Loucy (cell line): ENCODE data around the gene SNORC.

Experiments used
- H2AFZ ChIP-seq: fragments of 200-600 bp; sonication (generic); 2 replicates; pipeline ENCODE4 v1.6.0; 2016; ENCODE audit warnings: antibody characterized with exemption, mild to moderate bottlenecking, low read length, moderate library complexity
- H3F3A ChIP-seq: fragments of 200-600 bp; 2 replicates; pipeline ENCODE4 v1.6.0; 2016; ENCODE audit warnings: antibody characterized with exemption, low read depth, mild to moderate bottlenecking
- H3K27me3 ChIP-seq: fragments of 200-600 bp; sonication (generic); 2 replicates; pipeline ENCODE4 v1.6.1; 2014; ENCODE audit warnings: low read length, mild to moderate bottlenecking; ENCODE audit not compliant: insufficient read depth, poor library complexity, severe bottlenecking
- H3K36me3 ChIP-seq: fragments of 200-600 bp; sonication (generic); 2 replicates; pipeline ENCODE4 v1.6.1; 2016; ENCODE audit warnings: low read length; ENCODE audit not compliant: insufficient read depth
- H3K4me1 ChIP-seq: fragments of 200-600 bp; sonication (generic); 2 replicates; pipeline ENCODE4 v1.5.1; 2014; ENCODE audit warnings: low read length, mild to moderate bottlenecking; ENCODE audit not compliant: insufficient read depth, poor library complexity, severe bottlenecking
- H3K4me2 ChIP-seq: fragments of 200-600 bp; sonication (generic); 2 replicates; pipeline ENCODE4 v1.6.0; 2014; ENCODE audit warnings: antibody characterized with exemption, low read length, low read depth, mild to moderate bottlenecking; ENCODE audit not compliant: poor library complexity, severe bottlenecking
- H3K4me3 ChIP-seq: fragments of 200-600 bp; sonication (generic); 2 replicates; pipeline ENCODE4 v1.5.1; 2014; ENCODE audit warnings: low read length, mild to moderate bottlenecking, mixed read lengths; ENCODE audit not compliant: poor library complexity, severe bottlenecking
- H3K79me2 ChIP-seq: fragments of 200-600 bp; sonication (generic); 2 replicates; pipeline ENCODE4 v1.6.1; 2014; ENCODE audit warnings: low read length; ENCODE audit not compliant: insufficient read depth
- H3K9ac ChIP-seq: fragments of 200-600 bp; sonication (generic); 2 replicates; pipeline ENCODE4 v1.6.0; 2014; ENCODE audit warnings: mild to moderate bottlenecking, low read depth, low read length, moderate library complexity; ENCODE audit not compliant: poor library complexity, severe bottlenecking
- H3K9me2 ChIP-seq: fragments of 200-600 bp; sonication (generic); replicated peaks from 2 replicates; pipeline ENCODE4 v1.6.1; 2016; ENCODE audit warnings: low read depth, low read length, mixed read lengths
- H3K9me3 ChIP-seq: fragments of 200-600 bp; sonication (generic); 2 replicates; pipeline ENCODE4 v1.6.1; 2014; ENCODE audit warnings: mild to moderate bottlenecking, antibody characterized with exemption, low read length, low read depth; ENCODE audit not compliant: insufficient read depth
- H4K20me1 ChIP-seq: fragments of 200-600 bp; sonication (generic); 2 replicates; pipeline ENCODE4 v1.6.0; 2014; ENCODE audit warnings: antibody characterized with exemption, low read length, mild to moderate bottlenecking; ENCODE audit not compliant: insufficient read depth, poor library complexity, severe bottlenecking
- EZH2phosphoT487 ChIP-seq: fragments of 200-600 bp; IDR thresholded peaks from 2 replicates; pipeline ENCODE4 v1.6.1; 2018; ENCODE audit warnings: antibody characterized with exemption, mild to moderate bottlenecking, moderate library complexity, borderline replicate concordance
- TF ChIP-seq, protein P1 (sequence below): fragments of 200-600 bp; sonication (generic); conservative IDR thresholded peaks from 2 replicates; pipeline ENCODE4 v1.5.1; 2014; ENCODE audit warnings: mild to moderate bottlenecking, antibody characterized with exemption, low read length

The SNORC gene

DNA sequence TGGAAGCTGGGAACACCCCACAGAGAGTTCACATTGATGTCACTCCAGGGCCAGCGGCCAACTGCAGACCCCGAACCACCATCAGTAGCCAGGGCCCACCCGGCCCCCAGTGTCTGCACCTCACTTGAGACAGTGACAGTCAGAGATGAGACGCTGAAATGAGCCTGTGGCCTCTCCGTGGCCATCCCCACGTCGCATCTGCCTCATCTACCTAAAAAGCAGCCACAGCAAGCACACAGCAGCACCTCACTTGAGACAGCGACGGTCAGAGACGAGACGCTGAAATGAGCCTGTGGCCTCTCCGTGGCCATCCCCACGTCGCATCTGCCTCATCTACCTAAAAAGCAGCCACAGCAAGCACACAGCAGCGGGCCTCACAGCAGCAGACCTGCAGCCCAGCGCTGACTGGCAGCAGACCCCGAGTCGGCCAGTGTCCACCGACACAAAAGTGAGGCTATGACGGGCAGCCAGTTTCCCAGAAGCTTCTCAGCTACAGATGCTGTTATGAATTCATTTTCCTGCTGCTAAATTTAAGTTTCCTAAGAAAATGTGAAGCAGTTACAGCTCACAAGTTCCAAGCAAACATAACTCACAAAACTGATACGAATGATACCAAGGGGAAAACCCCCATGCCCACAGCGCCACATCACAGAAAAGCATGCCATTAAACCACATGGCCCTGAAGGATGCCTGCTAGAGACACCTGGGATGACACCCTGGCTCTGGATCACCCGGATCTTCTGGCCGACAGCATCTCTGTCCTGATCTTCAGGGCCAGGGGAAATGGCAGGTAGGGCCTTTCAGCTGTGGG lies 27.7 kb downstream of the SNORC start:
- Histone ChIP-seq H3K9me2 (no peaks in the 10 kb centered on the region), H3K4me1 (no peaks in the 10 kb centered on the region), H3K27me3 (no peaks in the 10 kb centered on the region), H3K4me3 (no peak overlapping the region), H3K36me3 (no peaks in the 10 kb centered on the region), H3K9me3 (no peaks in the 10 kb centered on the region), H3F3A (no peaks in the 10 kb centered on the region), H2AFZ (no peak overlapping the region), H3K9ac (no peak overlapping the region), H4K20me1 (no peaks in the 10 kb centered on the region), H3K4me2 (no peak overlapping the region), H3K79me2 (no peaks in the 10 kb centered on the region)
- no peak for TF ChIP-seq EZH2phosphoT487
- TF ChIP-seq, protein P1, sequence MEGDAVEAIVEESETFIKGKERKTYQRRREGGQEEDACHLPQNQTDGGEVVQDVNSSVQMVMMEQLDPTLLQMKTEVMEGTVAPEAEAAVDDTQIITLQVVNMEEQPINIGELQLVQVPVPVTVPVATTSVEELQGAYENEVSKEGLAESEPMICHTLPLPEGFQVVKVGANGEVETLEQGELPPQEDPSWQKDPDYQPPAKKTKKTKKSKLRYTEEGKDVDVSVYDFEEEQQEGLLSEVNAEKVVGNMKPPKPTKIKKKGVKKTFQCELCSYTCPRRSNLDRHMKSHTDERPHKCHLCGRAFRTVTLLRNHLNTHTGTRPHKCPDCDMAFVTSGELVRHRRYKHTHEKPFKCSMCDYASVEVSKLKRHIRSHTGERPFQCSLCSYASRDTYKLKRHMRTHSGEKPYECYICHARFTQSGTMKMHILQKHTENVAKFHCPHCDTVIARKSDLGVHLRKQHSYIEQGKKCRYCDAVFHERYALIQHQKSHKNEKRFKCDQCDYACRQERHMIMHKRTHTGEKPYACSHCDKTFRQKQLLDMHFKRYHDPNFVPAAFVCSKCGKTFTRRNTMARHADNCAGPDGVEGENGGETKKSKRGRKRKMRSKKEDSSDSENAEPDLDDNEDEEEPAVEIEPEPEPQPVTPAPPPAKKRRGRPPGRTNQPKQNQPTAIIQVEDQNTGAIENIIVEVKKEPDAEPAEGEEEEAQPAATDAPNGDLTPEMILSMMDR: no peak

DNA sequence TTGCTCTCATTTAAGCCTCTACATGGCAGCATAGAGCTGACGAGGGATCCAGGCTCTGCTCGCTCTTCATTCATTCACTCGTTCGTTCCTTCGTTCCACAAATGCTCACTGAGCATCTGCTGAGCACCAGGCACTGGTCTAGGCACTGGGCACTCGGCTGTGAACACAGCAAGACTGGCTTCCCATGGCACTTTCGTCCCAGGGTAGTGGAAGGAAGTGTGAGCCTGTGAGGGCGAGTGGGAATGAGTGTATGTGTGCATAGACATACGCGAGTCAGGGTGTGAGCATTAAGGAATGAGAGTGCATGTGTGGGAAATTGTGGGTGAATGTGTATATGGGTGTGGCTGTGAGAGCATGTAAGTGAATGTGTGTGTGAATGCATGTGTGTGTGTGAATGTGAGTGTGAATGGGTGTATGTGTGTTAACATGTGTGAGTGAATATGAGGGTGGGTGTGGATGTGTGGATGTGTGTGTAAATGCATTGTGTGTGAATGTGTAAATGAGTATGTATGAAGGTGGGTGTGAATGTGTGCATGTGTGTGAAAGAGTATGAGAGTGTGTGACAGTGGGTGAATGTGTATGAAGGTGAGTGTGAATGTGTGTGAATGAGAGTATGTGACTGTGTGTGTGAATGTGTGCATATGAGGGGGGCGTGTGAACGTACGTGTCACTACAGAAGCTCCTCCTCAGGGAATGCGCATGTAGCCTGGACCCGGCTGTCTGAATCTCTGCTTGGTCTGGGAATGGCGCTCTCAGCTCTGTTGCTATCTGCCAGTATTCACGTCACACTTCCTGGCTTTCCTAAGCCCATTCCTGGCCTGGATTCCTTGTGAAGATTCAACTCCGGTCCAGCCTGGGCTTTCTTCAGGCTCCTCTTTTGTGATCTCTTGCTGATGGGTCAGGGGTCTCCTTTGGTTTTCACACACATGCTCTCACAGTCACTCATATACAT lies 28.8 kb downstream of the SNORC start:
- Histone ChIP-seq H3K79me2 (no peaks in the 10 kb centered on the region), H3K4me1 (no peaks in the 10 kb centered on the region), H3K4me3 (no peak overlapping the region), H3K36me3 (no peaks in the 10 kb centered on the region), H3F3A (no peaks in the 10 kb centered on the region), H3K9ac (no peak overlapping the region), H3K27me3 (no peaks in the 10 kb centered on the region), H3K9me2 (no peaks in the 10 kb centered on the region), H3K9me3 (no peaks in the 10 kb centered on the region), H2AFZ (no peak overlapping the region), H3K4me2 (no peak overlapping the region), H4K20me1 (no peaks in the 10 kb centered on the region)
- TF ChIP-seq, protein P1: no peak
- TF ChIP-seq EZH2phosphoT487: no peak

DNA sequence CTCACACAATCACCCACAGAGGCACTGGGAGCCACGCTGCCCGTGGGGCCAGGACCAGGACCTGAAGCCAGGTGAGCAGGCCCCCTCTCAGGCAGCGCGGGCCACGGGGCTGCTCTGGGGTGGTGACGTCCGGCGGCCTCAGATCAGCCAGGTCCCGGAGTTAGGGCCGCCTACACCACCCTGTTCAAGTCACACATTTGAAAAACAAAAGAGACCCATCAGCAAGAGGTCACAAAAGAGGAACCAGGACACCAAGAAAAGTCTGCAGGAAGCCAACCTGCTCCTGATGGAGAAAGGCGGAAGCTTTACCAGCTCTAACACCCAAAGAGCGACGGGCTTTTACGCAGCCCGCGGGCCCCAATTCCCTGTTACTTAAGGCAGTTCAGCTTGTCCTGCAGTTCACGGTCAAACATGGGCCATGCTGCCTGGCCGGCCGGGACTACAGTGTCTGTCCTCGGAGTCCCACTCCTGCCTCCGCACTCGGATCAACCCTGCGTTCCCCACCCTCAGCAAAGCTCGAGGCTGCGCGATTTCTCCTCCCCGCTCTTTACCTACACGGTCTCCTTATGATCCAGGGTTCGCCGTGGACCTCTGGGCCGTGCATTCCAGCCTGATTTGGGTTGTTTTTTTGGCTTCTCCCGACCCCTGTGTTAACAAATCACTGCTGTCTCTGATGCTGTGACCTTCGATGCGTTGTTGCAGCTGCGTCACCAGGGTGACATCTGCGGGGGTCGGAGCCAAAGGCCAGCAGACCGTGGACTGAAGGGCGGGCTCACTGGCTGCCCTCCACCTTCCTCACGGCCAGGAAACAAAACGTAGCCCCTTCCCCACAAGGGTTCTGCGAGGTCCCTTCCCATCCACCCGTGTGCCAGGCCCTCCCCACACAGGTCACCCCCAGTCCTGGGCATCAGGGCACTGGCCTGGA lies 31.0 kb downstream of the SNORC start:
- Histone ChIP-seq H3F3A (no peaks in the 10 kb centered on the region), H2AFZ (no peak overlapping the region), H3K27me3 (no peaks in the 10 kb centered on the region), H3K9ac (no peak overlapping the region), H3K4me2 (no peak overlapping the region), H3K9me2 (no peaks in the 10 kb centered on the region), H3K4me1 (no peaks in the 10 kb centered on the region), H3K79me2 (no peaks in the 10 kb centered on the region), H3K36me3 (no peaks in the 10 kb centered on the region), H4K20me1 (no peaks in the 10 kb centered on the region), H3K4me3 (no peak overlapping the region), H3K9me3 (no peaks in the 10 kb centered on the region)
- TF ChIP-seq, protein P1: no peak
- TF ChIP-seq EZH2phosphoT487: no peak
